ENCODE data around the gene AFF3. TPM values are rescaled to one million over a fixed set of nuclear protein-coding genes. Genes with fewer than 3 reads are reported as not detected.

AFF3 gene
- total RNA-seq, 1 donor from 2014 or later: 12.2 TPM

DNA sequence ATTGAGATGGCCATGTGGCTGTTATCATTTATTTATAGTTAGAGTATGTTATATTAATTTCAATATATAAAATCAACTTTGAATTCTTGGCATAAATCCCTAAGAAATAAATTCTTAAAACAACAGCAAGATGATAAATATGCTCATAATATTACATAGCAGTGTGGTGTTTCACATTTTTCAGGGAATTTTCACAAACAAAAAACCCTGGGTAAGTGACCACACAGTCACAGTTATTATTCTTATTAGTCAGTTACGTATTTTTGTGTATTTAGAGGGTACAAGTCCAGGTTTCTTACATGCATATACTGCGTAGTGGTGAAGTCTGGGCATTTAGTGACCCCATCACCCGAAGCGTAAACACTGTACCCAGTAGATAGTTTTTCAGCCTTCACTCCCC, 363.1 kb downstream of the AFF3 start:
- no peak overlapping the region for H3K27ac Mint-ChIP-seq (ENCODE audit: unreplicated experiment)
- H3K27me3 Mint-ChIP-seq (ENCODE audit: unreplicated experiment): no peaks in the 10 kb centered on the region
- TF ChIP-seq, protein P1, sequence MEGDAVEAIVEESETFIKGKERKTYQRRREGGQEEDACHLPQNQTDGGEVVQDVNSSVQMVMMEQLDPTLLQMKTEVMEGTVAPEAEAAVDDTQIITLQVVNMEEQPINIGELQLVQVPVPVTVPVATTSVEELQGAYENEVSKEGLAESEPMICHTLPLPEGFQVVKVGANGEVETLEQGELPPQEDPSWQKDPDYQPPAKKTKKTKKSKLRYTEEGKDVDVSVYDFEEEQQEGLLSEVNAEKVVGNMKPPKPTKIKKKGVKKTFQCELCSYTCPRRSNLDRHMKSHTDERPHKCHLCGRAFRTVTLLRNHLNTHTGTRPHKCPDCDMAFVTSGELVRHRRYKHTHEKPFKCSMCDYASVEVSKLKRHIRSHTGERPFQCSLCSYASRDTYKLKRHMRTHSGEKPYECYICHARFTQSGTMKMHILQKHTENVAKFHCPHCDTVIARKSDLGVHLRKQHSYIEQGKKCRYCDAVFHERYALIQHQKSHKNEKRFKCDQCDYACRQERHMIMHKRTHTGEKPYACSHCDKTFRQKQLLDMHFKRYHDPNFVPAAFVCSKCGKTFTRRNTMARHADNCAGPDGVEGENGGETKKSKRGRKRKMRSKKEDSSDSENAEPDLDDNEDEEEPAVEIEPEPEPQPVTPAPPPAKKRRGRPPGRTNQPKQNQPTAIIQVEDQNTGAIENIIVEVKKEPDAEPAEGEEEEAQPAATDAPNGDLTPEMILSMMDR (IDR thresholded peaks at IDR 0.05; ENCODE audit: unreplicated experiment): no peak
- H3K9me3 Mint-ChIP-seq (ENCODE audit: unreplicated experiment): no peaks in the 10 kb centered on the region
- no peak for DNase-seq (ENCODE audit: low spot score)
- no peak overlapping the region for H3K4me3 Mint-ChIP-seq (ENCODE audit: unreplicated experiment)
- H3K36me3 Mint-ChIP-seq (ENCODE audit: low read depth, unreplicated experiment): peaks cover 8% of the 10 kb centered on the region
- H3K4me1 Mint-ChIP-seq (ENCODE audit: unreplicated experiment): no peaks in the 10 kb centered on the region

DNA sequence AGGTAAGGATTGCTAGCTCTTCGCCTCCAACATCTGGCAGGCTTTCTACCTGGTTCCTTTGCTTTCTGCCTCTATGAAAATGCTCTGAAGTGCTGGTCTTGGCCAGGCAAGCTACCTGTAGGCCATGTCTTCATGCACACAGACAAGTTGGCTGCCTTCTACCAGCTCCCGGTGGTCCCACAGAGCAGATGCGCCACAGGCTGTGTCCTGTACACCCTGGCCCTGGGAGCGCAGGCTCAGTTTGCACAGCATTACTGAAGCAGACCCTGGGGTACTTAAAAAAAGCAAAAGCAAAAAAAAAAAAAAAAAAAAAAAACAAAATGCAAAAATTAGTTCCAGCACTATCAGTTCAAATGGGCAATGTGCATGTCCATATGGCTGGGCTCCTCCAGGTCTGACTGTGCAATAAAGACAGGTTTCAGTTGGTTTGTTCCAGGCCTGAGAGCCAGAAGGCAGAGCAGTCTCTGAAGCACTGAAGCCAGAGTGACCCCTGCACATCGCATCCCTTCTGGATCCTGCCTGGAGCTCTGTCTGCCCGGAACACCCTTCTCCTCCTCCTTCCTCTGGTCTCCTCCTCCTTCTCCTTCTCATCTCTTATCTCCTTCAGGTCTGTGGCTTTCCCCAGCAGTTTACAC, 364.6 kb downstream of the AFF3 start:
- Mint-ChIP-seq H3K27me3 (ENCODE audit: unreplicated experiment) (no peaks in the 10 kb centered on the region), H3K4me1 (ENCODE audit: unreplicated experiment) (peaks cover 4% of the 10 kb centered on the region), H3K36me3 (ENCODE audit: low read depth, unreplicated experiment) (peaks cover 8% of the 10 kb centered on the region), H3K4me3 (ENCODE audit: unreplicated experiment) (no peak overlapping the region), H3K27ac (ENCODE audit: unreplicated experiment) (no peak overlapping the region), H3K9me3 (ENCODE audit: unreplicated experiment) (no peaks in the 10 kb centered on the region)
- TF ChIP-seq, protein P1 (IDR thresholded peaks at IDR 0.05; ENCODE audit: unreplicated experiment): no peak
- no peak for DNase-seq (ENCODE audit: low spot score)

DNA sequence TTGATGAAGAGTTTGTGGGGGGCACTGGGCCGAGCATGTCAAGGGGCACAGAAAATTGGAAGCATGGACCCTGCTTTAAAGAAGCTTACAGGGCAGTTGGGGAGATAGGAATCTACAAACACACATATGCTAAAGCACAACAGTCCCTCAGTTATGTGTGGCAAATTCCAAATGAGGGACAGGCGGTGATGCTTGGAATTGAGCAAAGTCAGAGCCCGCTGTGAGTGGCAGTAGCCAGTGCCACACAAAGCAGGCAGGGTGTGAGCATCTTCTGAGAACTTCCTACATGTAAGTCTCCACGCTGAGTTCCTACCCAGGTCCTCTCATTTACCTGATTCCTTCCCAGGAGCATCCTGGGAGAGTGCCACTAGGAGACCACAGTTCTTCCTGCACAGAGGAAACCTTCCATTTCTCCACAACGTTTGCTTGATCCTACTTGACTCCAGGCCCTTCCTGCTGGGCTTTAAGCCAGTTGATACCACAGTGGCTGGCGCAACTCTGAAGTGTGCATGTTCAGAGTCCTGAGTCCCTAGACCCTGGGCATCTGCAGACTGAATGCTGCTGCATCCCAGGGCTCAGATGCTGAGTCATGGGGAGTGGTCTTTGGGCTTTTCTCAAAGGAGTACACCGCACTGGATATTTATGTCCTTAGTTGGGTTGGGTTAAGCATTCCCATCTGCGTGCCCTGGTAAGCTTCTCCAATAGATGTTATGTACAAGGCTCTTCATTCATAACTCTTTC, 365.3 kb downstream of the AFF3 start:
- no peaks in the 10 kb centered on the region for H3K9me3 Mint-ChIP-seq (ENCODE audit: unreplicated experiment)
- H3K4me3 Mint-ChIP-seq (ENCODE audit: unreplicated experiment): no peak overlapping the region
- H3K36me3 Mint-ChIP-seq (ENCODE audit: low read depth, unreplicated experiment): peaks cover 8% of the 10 kb centered on the region
- peaks cover 7% of the 10 kb centered on the region for H3K4me1 Mint-ChIP-seq (ENCODE audit: unreplicated experiment)
- no peak overlapping the region for H3K27ac Mint-ChIP-seq (ENCODE audit: unreplicated experiment)
- no peaks in the 10 kb centered on the region for H3K27me3 Mint-ChIP-seq (ENCODE audit: unreplicated experiment)
- DNase-seq (ENCODE audit: low spot score): no peak
- TF ChIP-seq, protein P1 (IDR thresholded peaks at IDR 0.05; ENCODE audit: unreplicated experiment): no peak

GRCh38 chr2:99776206-99776905, 366.0 kb downstream of the AFF3 start:
- Mint-ChIP-seq H3K27ac (ENCODE audit: unreplicated experiment) (no peak overlapping the region), H3K9me3 (ENCODE audit: unreplicated experiment) (no peaks in the 10 kb centered on the region), H3K36me3 (ENCODE audit: low read depth, unreplicated experiment) (peaks cover 8% of the 10 kb centered on the region), H3K4me1 (ENCODE audit: unreplicated experiment) (peaks cover 7% of the 10 kb centered on the region), H3K4me3 (ENCODE audit: unreplicated experiment) (no peak overlapping the region), H3K27me3 (ENCODE audit: unreplicated experiment) (no peaks in the 10 kb centered on the region)
- no peak for DNase-seq (ENCODE audit: low spot score)
- TF ChIP-seq, protein P1 (IDR thresholded peaks at IDR 0.05; ENCODE audit: unreplicated experiment): no peak
